LNCAP (cell line): ENCODE results near the gene ZNF710.

Experiments
- TF ChIP-seq, protein P1 (sequence below): fragments of 450-650 bp; IDR thresholded peaks from 2 replicates; pipeline ENCODE4 v1.5.1; 2017; ENCODE audit warnings: mild to moderate bottlenecking

Gene ZNF710

GRCh38 chr15:90091156-90091931 lies 90.2 kb downstream of the ZNF710 start:
- TF ChIP-seq, protein P1, sequence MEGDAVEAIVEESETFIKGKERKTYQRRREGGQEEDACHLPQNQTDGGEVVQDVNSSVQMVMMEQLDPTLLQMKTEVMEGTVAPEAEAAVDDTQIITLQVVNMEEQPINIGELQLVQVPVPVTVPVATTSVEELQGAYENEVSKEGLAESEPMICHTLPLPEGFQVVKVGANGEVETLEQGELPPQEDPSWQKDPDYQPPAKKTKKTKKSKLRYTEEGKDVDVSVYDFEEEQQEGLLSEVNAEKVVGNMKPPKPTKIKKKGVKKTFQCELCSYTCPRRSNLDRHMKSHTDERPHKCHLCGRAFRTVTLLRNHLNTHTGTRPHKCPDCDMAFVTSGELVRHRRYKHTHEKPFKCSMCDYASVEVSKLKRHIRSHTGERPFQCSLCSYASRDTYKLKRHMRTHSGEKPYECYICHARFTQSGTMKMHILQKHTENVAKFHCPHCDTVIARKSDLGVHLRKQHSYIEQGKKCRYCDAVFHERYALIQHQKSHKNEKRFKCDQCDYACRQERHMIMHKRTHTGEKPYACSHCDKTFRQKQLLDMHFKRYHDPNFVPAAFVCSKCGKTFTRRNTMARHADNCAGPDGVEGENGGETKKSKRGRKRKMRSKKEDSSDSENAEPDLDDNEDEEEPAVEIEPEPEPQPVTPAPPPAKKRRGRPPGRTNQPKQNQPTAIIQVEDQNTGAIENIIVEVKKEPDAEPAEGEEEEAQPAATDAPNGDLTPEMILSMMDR, result no peak

DNA sequence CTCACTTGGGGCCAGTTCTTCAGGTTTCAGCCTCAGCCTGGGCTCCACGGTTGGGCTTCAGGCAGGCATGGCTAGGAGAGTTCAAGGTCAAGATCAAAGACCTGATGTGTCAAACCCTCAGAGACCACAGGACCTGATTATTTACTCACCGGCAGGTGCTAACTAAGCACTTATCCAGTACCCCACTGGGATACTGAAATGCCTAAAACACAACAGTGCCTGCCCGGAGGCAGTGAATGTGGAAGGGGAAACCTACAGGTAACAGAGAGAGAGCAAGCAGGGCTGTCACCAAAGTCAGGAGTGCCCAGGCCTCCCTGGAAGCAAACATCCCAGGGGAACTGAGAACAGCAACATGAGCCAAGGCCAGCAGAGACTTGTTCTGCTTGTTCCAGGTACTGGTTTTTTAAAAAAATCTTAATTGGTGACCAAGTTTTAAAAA lies 94.4 kb downstream of the ZNF710 start:
- TF ChIP-seq, protein P1, result no peak

GRCh38 chr15:90097475-90097874 lies 96.4 kb downstream of the ZNF710 start:
- TF ChIP-seq, protein P1, result no peak

- TF ChIP-seq, protein P1, result no peak
Measured at GRCh38 chr15:90099072-90099867, 98.1 kb downstream of the ZNF710 start.

DNA sequence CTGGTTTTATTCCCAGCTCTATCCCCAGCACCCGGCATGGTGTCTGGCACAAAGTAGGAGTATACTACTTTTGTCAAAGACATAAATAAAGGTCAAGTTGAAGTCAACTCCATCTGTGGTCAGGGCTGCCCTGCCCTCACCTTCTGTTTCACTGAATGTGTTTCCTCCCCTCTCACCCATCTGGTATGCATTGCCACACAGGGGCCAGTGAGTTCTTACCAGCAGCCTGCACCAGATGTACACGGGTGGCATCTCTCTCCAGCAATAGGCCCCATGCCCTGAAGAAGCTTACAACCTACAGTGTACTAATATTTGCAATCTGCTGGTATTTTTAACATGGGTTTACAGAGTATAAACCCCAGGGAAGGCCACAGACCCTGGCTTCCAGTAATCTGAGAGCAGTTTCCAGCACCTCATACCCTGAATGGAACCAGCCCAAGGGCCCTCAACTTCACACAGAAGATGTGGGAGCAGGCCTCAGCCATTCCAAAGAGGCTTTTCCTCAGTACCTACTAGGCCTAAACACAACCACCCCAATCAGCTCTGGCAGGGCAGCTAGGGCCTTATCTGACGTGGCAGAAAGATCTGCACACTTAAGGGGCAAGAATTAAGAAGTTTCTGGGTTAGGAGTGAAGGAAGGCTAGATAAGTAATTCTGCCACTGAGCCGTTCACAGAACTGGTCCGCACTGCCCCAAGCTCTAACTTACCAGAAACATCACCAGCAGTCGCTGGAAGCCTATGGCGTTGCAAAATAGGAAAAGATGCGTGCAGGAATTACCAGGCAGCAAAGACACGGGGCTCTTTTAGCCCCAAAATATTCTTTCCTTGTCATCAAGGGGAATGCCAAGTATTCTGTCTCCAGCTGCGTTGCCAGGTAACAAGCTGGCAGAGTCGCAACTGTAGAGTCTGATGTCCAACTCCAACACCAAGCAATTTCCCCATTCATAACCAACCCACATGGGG lies 99.0 kb downstream of the ZNF710 start:
- TF ChIP-seq, protein P1, result no peak

DNA sequence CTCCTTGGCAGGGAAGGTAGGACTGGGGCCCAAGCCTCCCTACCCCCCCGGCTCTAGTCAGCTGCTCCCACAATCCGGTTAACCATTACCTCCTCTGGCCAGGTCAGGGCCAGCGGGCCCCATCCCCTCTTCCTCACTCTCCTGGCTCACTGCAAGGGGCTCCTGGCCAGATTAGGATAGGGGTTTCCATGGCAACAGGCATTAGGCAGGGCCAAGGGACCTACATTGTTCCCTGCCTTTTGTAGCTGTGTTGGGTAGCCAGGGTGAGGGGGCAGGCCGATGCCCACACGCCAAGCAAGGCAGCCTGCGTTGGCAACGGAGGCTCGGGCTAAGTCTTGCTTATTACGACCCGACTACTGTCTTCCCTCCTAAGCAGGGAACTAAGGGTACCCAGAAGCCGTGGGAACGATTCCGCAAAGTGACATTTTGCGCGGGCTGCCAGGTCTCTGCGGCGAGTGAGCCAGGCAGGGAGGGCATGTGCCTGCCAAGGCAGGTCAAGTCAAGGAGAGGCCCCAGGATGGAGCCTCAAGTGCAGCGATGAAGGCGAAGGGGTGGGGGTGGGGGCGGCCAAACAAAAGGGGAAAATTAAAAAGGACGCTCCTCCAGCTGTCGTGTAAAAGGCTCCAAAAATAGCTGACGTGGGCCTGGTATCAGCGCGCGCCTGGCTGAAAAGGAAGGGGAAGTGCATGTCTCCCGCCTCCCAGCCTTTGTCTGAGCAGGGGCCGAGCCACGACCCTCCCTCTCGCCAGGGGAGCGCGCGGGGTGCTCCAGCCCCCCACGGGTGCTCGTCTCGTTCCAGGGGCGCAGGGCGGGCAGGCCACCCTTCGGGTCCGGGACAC lies 100.2 kb downstream of the ZNF710 start:
- TF ChIP-seq, protein P1, result no peak
